ENCODE data around the gene ANTXR1. TPM values are rescaled to one million over a fixed set of nuclear protein-coding genes. Genes with fewer than 3 reads are reported as not detected.

ANTXR1 gene
- total RNA-seq, 2 donors from 2014 or later: 48.3 to 54.5 TPM

DNA sequence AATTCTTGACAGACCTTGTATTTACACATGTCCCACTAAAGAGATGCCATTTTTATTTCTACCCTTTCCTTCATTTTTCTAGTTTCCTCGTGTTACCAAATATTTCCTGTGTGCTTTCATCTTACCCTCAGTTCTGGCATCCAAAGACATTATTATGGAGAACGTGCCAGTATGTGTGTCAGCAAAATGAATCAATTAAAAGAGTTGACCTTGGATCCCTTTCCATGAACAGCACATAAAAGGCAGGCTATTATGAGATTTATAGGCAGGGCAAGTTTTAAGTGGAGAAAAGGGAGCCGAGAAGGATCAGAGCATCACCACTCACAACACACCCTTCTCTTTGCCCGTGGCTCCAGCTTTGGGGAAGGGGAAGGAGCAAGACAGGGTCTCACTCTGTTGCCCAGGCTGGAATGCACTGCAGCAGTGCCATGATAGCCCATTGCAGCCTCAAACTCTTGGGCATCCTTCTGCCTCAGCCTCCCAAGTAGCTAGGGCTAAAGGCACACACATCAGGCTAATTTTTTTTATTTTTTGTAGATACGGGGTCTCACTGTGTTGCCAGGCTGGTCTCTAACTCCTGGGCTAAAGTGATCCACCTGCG, 224.2 kb downstream of the ANTXR1 start:
- no peak overlapping the region for H3K9ac ChIP-seq (ENCODE audit: extremely low read depth, low read length, poor library complexity, severe bottlenecking)
- peaks cover 10% of the 10 kb centered on the region for H3K36me3 Mint-ChIP-seq (ENCODE audit: low read depth)
- H3K4me3 Mint-ChIP-seq: no peak overlapping the region
- H3K27me3 Mint-ChIP-seq (ENCODE audit: insufficient read depth): no peaks in the 10 kb centered on the region
- no peak overlapping the region for H3K27ac Mint-ChIP-seq
- H3K27ac ChIP-seq (ENCODE audit: low read depth, low read length): no peak overlapping the region
- H3K4me1 Mint-ChIP-seq: no peaks in the 10 kb centered on the region
- H3K36me3 ChIP-seq (ENCODE audit: control insufficient read depth, insufficient read depth, low read length): no peaks in the 10 kb centered on the region
- no peak for DNase-seq
- no peaks in the 10 kb centered on the region for H3K9me3 Mint-ChIP-seq
- no peaks in the 10 kb centered on the region for H3K9me3 ChIP-seq (ENCODE audit: control insufficient read depth, low read length)
- TF ChIP-seq CTCF (conservative IDR thresholded peaks at IDR 0.05): no peak
- no peaks in the 10 kb centered on the region for H3K4me1 ChIP-seq (ENCODE audit: control insufficient read depth, insufficient read depth, low read length)
- H3K4me3 ChIP-seq (ENCODE audit: low read length): no peak overlapping the region
- H3K27me3 ChIP-seq (ENCODE audit: control insufficient read depth, insufficient read depth, low read length, poor library complexity, severe bottlenecking): no peaks in the 10 kb centered on the region
- 96% methylated on average over 4 to 6 of the region's 6 CpGs for WGBS, 2 experiments (ENCODE audit: insufficient coverage in 1 of 2, insufficient read length in 1 of 2)

DNA sequence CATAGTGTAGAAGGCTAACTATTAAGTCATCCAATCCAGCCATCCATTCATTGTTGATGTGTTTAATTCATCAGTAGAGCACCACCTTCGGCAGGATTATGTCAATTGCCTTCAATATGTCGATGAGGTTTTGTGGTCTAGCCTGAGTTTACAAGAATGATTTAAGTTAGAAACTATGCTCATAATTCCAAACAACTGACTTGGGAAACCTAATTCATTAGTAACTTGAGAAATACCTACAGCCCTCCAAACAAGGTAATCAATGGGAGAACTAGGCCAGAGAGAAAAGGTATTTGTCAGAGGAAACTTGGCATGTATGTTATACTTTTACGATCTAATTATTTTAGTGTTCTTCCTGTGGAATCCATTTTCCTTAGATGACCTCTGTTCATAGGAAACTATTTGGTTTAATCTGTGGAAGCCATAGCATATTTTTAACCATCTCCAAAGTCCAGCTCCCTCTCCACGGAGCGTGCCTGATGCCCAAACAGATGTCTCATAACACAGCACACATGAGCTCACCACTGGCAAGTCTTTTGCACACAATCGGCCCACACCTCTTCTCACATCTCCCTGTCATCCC, 225.6 kb downstream of the ANTXR1 start:
- H3K9me3 ChIP-seq (ENCODE audit: control insufficient read depth, low read length): no peaks in the 10 kb centered on the region
- H3K4me1 ChIP-seq (ENCODE audit: control insufficient read depth, insufficient read depth, low read length): no peaks in the 10 kb centered on the region
- 80 to 96% methylated on average over 1 to 6 of the region's 6 CpGs for WGBS, 2 experiments (ENCODE audit: insufficient coverage in 1 of 2, insufficient read length in 1 of 2)
- no peaks in the 10 kb centered on the region for H3K36me3 ChIP-seq (ENCODE audit: control insufficient read depth, insufficient read depth, low read length)
- Mint-ChIP-seq H3K27ac (no peak overlapping the region), H3K4me3 (no peak overlapping the region), H3K27me3 (ENCODE audit: insufficient read depth) (no peaks in the 10 kb centered on the region), H3K4me1 (no peaks in the 10 kb centered on the region), H3K36me3 (ENCODE audit: low read depth) (peaks cover 10% of the 10 kb centered on the region), H3K9me3 (no peaks in the 10 kb centered on the region)
- DNase-seq: no peak
- no peak for TF ChIP-seq CTCF (conservative IDR thresholded peaks at IDR 0.05)
- no peaks in the 10 kb centered on the region for H3K27me3 ChIP-seq (ENCODE audit: control insufficient read depth, insufficient read depth, low read length, poor library complexity, severe bottlenecking)
- H3K4me3 ChIP-seq (ENCODE audit: low read length): no peak overlapping the region
- H3K9ac ChIP-seq (ENCODE audit: extremely low read depth, low read length, poor library complexity, severe bottlenecking): no peak overlapping the region
- H3K27ac ChIP-seq (ENCODE audit: low read depth, low read length): no peak overlapping the region

- Histone ChIP-seq H3K9me3 (ENCODE audit: control insufficient read depth, low read length) (no peaks in the 10 kb centered on the region), H3K27ac (ENCODE audit: low read depth, low read length) (no peak overlapping the region), H3K36me3 (ENCODE audit: control insufficient read depth, insufficient read depth, low read length) (no peaks in the 10 kb centered on the region), H3K27me3 (ENCODE audit: control insufficient read depth, insufficient read depth, low read length, poor library complexity, severe bottlenecking) (no peaks in the 10 kb centered on the region), H3K4me1 (ENCODE audit: control insufficient read depth, insufficient read depth, low read length) (no peaks in the 10 kb centered on the region), H3K9ac (ENCODE audit: extremely low read depth, low read length, poor library complexity, severe bottlenecking) (no peak overlapping the region), H3K4me3 (ENCODE audit: low read length) (no peak overlapping the region)
- WGBS, 2 experiments (ENCODE audit: insufficient coverage in 1 of 2, insufficient read length in 1 of 2): 94 to 96% methylated on average over 7 of the region's 7 CpGs
- peaks cover 22% of the 10 kb centered on the region for H3K36me3 Mint-ChIP-seq (ENCODE audit: low read depth)
- no peak for DNase-seq
- TF ChIP-seq CTCF (conservative IDR thresholded peaks at IDR 0.05): no peak
- no peaks in the 10 kb centered on the region for H3K4me1 Mint-ChIP-seq
- H3K4me3 Mint-ChIP-seq: no peak overlapping the region
- H3K27ac Mint-ChIP-seq: no peak overlapping the region
- no peaks in the 10 kb centered on the region for H3K9me3 Mint-ChIP-seq
- H3K27me3 Mint-ChIP-seq (ENCODE audit: insufficient read depth): no peaks in the 10 kb centered on the region
Measured at GRCh38 chr2:69241093-69241492, 228.1 kb downstream of the ANTXR1 start.
